NCI-H2029 treated with DMSO at 0.1 percent for 48 hours (cell line): ENCODE measurements around the gene TRAPPC6A.

Experiments
- DNase-seq: peaks from one replicate; lab custom pipeline; 2025; lab: John Stamatoyannopoulos, UW

TRAPPC6A gene

GRCh38 chr19:45177817-45178261 lies at the start of gene TRAPPC6A:
TRAPPC6A (minus strand) TSS chr19:45178237; CDS start chr19:45178218, 19 bp downstream.
- DNase-seq = no peak

- no peak for DNase-seq
Measured at GRCh38 chr19:45224645-45225044, 46.6 kb upstream of the TRAPPC6A start.

- no peak for DNase-seq
Measured at GRCh38 chr19:45223879-45224278, 45.8 kb upstream of the TRAPPC6A start.

GRCh38 chr19:45222724-45223123 lies 44.7 kb upstream of the TRAPPC6A start:
- no peak for DNase-seq

GRCh38 chr19:45218911-45219743 lies 41.1 kb upstream of the TRAPPC6A start:
- no peak for DNase-seq

GRCh38 chr19:45218426-45218825 lies 40.4 kb upstream of the TRAPPC6A start:
- DNase-seq = no peak

GRCh38 chr19:45217957-45218334 lies 39.9 kb upstream of the TRAPPC6A start:
- no peak for DNase-seq

- no peak for DNase-seq
Measured at GRCh38 chr19:45217193-45217956, 39.3 kb upstream of the TRAPPC6A start.

GRCh38 chr19:45216667-45217066 lies 38.6 kb upstream of the TRAPPC6A start:
- DNase-seq = no peak

- no peak for DNase-seq
Measured at GRCh38 chr19:45215391-45216191, 37.6 kb upstream of the TRAPPC6A start.

- DNase-seq = no peak
Measured at GRCh38 chr19:45213031-45213430, 35.0 kb upstream of the TRAPPC6A start.

GRCh38 chr19:45211751-45212381 lies 33.8 kb upstream of the TRAPPC6A start:
- no peak for DNase-seq

- DNase-seq = no peak
Measured at GRCh38 chr19:45206328-45206727, 28.3 kb upstream of the TRAPPC6A start.

- DNase-seq = no peak
Measured at GRCh38 chr19:45205810-45206209, 27.8 kb upstream of the TRAPPC6A start.

- DNase-seq = no peak
Measured at GRCh38 chr19:45202637-45203036, 24.6 kb upstream of the TRAPPC6A start.

- no peak for DNase-seq
Measured at GRCh38 chr19:45200568-45200967, 22.5 kb upstream of the TRAPPC6A start.

GRCh38 chr19:45195764-45196163 lies 17.7 kb upstream of the TRAPPC6A start:
- no peak for DNase-seq

GRCh38 chr19:45191375-45191774 lies 13.3 kb upstream of the TRAPPC6A start:
- no peak for DNase-seq

- DNase-seq = no peak
Measured at GRCh38 chr19:45189971-45190370, 11.9 kb upstream of the TRAPPC6A start.

- DNase-seq = peak; percentile 22
Measured at GRCh38 chr19:45187421-45188100, 9.5 kb upstream of the TRAPPC6A start.
